ENCODE measurements around the gene MMP17.

- TF ChIP-seq, protein P1, sequence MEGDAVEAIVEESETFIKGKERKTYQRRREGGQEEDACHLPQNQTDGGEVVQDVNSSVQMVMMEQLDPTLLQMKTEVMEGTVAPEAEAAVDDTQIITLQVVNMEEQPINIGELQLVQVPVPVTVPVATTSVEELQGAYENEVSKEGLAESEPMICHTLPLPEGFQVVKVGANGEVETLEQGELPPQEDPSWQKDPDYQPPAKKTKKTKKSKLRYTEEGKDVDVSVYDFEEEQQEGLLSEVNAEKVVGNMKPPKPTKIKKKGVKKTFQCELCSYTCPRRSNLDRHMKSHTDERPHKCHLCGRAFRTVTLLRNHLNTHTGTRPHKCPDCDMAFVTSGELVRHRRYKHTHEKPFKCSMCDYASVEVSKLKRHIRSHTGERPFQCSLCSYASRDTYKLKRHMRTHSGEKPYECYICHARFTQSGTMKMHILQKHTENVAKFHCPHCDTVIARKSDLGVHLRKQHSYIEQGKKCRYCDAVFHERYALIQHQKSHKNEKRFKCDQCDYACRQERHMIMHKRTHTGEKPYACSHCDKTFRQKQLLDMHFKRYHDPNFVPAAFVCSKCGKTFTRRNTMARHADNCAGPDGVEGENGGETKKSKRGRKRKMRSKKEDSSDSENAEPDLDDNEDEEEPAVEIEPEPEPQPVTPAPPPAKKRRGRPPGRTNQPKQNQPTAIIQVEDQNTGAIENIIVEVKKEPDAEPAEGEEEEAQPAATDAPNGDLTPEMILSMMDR (conservative IDR thresholded peaks at IDR 0.05; ENCODE audit: low read length) = no peak
- TF ChIP-seq EZH2phosphoT487 (IDR thresholded peaks at IDR 0.05; ENCODE audit: borderline replicate concordance, low read depth, low read length) = no peak
Measured at GRCh38 chr12:131841547-131841946, 13.4 kb downstream of the MMP17 start.

All from OCI-LY7 (cell line).